Measurements from ENCODE around the gene C1orf210. TPM values are rescaled to one million over a fixed set of nuclear protein-coding genes. Genes with fewer than 3 reads are reported as not detected.

Gene C1orf210
- total and polyA plus RNA-seq, 2 of the 4 experiments (the other 2 are of a cell fraction): not detected

- no peak overlapping the region for H3K18ac ChIP-seq (ENCODE audit: low read depth, low read length)
- peaks cover 9% of the 10 kb centered on the region for H3K9me3 ChIP-seq (ENCODE audit: control insufficient read depth, insufficient read depth, low read length)
- H2AFZ ChIP-seq (replicated peaks; ENCODE audit: low read length, poor library complexity): no peak overlapping the region
- H4K8ac ChIP-seq (ENCODE audit: low read depth in 2 of 2, low read length in 2 of 2): no peak overlapping the region
- WGBS, 2 experiments (ENCODE audit: extremely low coverage in 2 of 2, insufficient read length in 1 of 2): 76% methylated on average over 2 of the region's 6 CpGs; no CpG with 5 or more reads in 1 of the 2 experiments
- H3K23ac ChIP-seq (ENCODE audit: low read depth, low read length): no peak overlapping the region
- DNase-seq (no peak), ATAC-seq (ENCODE audit: low read depth) (no peak)
- intact Hi-C loops (cut with micrococcal nuclease): no loop called here
- no peak overlapping the region for H3K14ac ChIP-seq (replicated peaks; ENCODE audit: low read depth, low read length)
- no peak overlapping the region for H4K91ac ChIP-seq (ENCODE audit: insufficient read depth, low read depth, low read length)
- no peaks in the 10 kb centered on the region for H3K36me3 ChIP-seq (ENCODE audit: control insufficient read depth, insufficient read depth, low read length)
- H3K56ac ChIP-seq (ENCODE audit: extremely low read depth, insufficient read depth, low read length): no peak overlapping the region
- no peaks in the 10 kb centered on the region for H3K4me1 ChIP-seq (ENCODE audit: control insufficient read depth, insufficient read depth, low read length)
- no peak overlapping the region for H2BK120ac ChIP-seq (ENCODE audit: low read depth, low read length)
- H2BK5ac ChIP-seq (ENCODE audit: low read depth, low read length, poor library complexity, severe bottlenecking): no peak overlapping the region
- H3K9ac ChIP-seq (ENCODE audit: low read depth, low read length): no peak overlapping the region
- in situ Hi-C loops (cut with MboI; ENCODE audit: low sequenced_read_pairs): no loop called here
- no peaks in the 10 kb centered on the region for H3K9me1 ChIP-seq (ENCODE audit: insufficient read depth, low read length)
- H3K27ac ChIP-seq (ENCODE audit: insufficient read depth, low read length): no peak overlapping the region
- H3K79me1 ChIP-seq (ENCODE audit: low read depth in 1 of 2, low read length in 2 of 2): no peaks in the 10 kb centered on the region
- dilution Hi-C loops (cut with HindIII; ENCODE audit: low sequenced_read_pairs, unreplicated experiment): no loop called here
- no peak overlapping the region for H2AK9ac ChIP-seq (replicated peaks; ENCODE audit: low read depth, low read length, poor library complexity)
- TF ChIP-seq RFX5 (IDR thresholded peaks at IDR 0.05; ENCODE audit: low read depth, low read length) (no peak), CTCF (conservative IDR thresholded peaks at IDR 0.05; ENCODE audit: low read depth, low read length) (no peak), MAZ (IDR thresholded peaks at IDR 0.05; ENCODE audit: borderline replicate concordance, low read depth, low read length) (no peak), RCOR1 (IDR thresholded peaks at IDR 0.05; ENCODE audit: insufficient replicate concordance, low read length) (no peak), CEBPB (IDR thresholded peaks at IDR 0.05; ENCODE audit: low read depth, low read length) (no peak), RAD21 (IDR thresholded peaks at IDR 0.05; ENCODE audit: low read length) (no peak), USF2 (IDR thresholded peaks at IDR 0.05; ENCODE audit: low read depth, low read length) (no peak), NFE2L2 (IDR thresholded peaks at IDR 0.05; ENCODE audit: low read depth, low read length) (no peak), CHD1 (IDR thresholded peaks at IDR 0.05; ENCODE audit: low read depth, low read length) (no peak), ELK1 (IDR thresholded peaks at IDR 0.05; ENCODE audit: borderline replicate concordance, low read depth, low read length) (no peak), MXI1 (IDR thresholded peaks at IDR 0.05; ENCODE audit: borderline replicate concordance, low read depth, low read length) (no peak), BHLHE40 (IDR thresholded peaks at IDR 0.05; ENCODE audit: low read depth, low read length) (no peak), MAFK (IDR thresholded peaks at IDR 0.05; ENCODE audit: low read depth, low read length) (no peak), POLR2A (IDR thresholded peaks at IDR 0.05; ENCODE audit: low read depth, low read length) (no peak), SMC3 (IDR thresholded peaks at IDR 0.05; ENCODE audit: low read depth, low read length) (no peak), FOS (IDR thresholded peaks at IDR 0.05; ENCODE audit: low read depth, low read length) (no peak)
- BruUV-seq (replicated peaks): no TSS peak
- no peak overlapping the region for H4K5ac ChIP-seq (ENCODE audit: low read depth, low read length)
- H3K4me3 ChIP-seq (ENCODE audit: insufficient read depth, low read depth, low read length): no peak overlapping the region
- no peak overlapping the region for H2BK20ac ChIP-seq (ENCODE audit: low read depth, low read length)
- ChIA-PET POLR2A (ENCODE audit: unreplicated experiment) (no interaction called here), CTCF (no interaction called here)
- no peak overlapping the region for H2BK15ac ChIP-seq (ENCODE audit: low read depth, low read length)
- peaks cover 11% of the 10 kb centered on the region for H3K27me3 ChIP-seq (ENCODE audit: control insufficient read depth, insufficient read depth, low read length)
- H2AK5ac ChIP-seq (ENCODE audit: low read depth, low read length): no peak overlapping the region
- no peak overlapping the region for H3K4ac ChIP-seq (ENCODE audit: low read depth, low read length)
- no peaks in the 10 kb centered on the region for H4K20me1 ChIP-seq (ENCODE audit: insufficient read depth, low read length)
- no peak overlapping the region for H3K4me2 ChIP-seq (ENCODE audit: low read depth, low read length)
These were observed 38.0 kb downstream of the C1orf210 start for GRCh38 chr1:43247256-43247921.
